GM18508 (cell line): ENCODE measurements around the gene COL6A5.
"Not testable (repeated sequence)": the region's sequence is repeated elsewhere in the genome, so short reads cannot be mapped to it uniquely, and the experiment has no call there.

Source experiments
- ATAC-seq: cut with Tn5 transposase; IDR thresholded peaks from one replicate; pipeline ENCODE4 v1.9.1; 2021; ENCODE audit warnings: moderate number of reproducible peaks; ENCODE audit not compliant: insufficient read depth, unreplicated experiment

The COL6A5 gene, protein sequence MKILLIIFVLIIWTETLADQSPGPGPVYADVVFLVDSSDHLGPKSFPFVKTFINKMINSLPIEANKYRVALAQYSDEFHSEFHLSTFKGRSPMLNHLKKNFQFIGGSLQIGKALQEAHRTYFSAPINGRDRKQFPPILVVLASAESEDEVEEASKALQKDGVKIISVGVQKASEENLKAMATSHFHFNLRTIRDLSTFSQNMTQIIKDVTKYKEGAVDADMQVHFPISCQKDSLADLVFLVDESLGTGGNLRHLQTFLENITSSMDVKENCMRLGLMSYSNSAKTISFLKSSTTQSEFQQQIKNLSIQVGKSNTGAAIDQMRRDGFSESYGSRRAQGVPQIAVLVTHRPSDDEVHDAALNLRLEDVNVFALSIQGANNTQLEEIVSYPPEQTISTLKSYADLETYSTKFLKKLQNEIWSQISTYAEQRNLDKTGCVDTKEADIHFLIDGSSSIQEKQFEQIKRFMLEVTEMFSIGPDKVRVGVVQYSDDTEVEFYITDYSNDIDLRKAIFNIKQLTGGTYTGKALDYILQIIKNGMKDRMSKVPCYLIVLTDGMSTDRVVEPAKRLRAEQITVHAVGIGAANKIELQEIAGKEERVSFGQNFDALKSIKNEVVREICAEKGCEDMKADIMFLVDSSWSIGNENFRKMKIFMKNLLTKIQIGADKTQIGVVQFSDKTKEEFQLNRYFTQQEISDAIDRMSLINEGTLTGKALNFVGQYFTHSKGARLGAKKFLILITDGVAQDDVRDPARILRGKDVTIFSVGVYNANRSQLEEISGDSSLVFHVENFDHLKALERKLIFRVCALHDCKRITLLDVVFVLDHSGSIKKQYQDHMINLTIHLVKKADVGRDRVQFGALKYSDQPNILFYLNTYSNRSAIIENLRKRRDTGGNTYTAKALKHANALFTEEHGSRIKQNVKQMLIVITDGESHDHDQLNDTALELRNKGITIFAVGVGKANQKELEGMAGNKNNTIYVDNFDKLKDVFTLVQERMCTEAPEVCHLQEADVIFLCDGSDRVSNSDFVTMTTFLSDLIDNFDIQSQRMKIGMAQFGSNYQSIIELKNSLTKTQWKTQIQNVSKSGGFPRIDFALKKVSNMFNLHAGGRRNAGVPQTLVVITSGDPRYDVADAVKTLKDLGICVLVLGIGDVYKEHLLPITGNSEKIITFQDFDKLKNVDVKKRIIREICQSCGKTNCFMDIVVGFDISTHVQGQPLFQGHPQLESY (N-terminal part only)

DNA sequence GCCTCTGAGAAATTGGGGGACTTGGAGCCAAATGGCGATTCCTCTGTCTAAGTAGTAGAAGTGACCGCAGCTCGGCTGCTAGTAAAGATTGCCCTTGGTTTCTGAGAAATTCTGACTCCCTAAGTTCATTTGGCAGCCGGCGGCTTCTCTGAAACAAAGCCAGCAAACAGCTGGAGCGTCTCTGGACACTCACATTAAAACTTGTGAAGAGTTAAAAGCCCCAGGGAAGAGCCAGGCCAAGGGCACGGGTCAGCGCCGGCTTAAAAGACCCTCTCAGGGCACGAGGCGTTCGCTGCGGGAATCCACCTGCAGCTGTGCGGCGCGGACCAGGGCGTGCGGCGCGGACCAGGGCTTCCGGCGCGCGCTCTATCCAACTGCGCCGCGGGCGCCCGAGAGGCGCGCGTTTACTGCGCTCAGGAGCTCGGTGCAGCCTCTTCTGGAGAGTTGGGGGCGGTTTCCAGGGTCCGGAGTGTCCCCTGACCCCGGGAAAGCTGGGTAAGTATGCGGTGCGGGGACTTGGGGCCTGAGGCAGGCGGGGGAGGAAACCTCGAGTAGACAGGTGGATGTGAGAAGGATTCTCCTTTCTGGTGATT, at the start of gene COL6A5:
Gene COL6A5, plus strand, starts transcription at position 186 of the 593 bp plus-strand sequence. CDS start 27,967 bp downstream, outside the sequence.
- no peak for ATAC-seq

DNA sequence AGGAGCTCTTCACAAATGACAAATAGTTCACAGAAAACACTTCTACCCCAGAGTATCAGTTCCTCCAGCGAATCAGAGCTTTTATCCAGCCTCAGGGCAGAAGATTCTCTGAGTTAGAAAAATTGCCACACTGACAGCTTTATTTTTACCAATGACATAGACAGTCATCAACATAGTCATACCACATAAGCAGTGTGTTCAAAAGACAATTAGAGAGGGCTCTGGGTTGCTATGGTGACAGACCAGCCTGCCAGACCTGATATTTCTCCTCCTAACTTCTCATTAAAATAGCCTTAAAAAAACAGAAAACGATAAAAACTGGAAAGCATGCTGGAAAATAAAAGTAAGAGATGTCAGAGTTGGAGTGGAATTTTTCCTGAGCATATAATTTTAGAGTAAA, 45.9 kb upstream of the COL6A5 start:
- ATAC-seq: no peak

DNA sequence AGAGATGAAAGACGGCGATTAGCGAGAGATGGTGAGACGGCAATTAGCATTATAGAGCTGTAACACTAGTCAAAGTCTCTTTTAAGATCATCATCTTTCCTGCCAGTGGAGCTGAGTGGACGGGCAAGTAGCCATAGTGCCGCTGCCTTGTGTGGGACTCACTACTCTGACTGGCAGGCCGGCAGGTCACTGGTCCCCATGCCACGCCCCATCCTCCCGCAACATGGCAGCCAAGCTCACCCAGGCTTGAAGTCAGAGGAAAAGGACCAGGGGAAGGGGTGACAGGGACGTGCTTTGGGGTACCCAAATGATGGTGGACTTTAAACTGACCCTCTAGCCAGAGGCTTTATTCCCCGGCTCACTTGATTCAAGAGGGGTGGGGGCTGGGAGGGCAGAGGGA, 44.6 kb upstream of the COL6A5 start:
- no peak for ATAC-seq

DNA sequence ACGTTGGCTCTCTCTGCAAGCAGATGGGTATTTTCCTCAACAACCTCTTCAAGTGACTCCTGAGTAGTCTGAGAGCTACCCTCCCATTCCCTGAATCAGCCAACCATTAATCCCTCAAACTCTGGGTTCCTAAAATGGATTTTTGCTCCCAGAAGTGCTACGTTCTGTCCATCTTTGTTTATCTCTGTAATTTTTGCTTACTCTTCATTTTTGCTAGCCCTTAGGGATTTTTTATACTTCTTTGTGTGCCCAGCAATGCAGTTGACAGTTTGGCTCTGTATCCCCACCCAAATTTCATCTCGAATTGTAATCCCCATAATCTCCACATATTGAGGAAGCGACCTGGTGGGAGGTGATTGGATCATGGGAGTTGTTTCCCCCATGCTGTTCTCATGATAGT, 35.4 kb upstream of the COL6A5 start:
- no peak for ATAC-seq

DNA sequence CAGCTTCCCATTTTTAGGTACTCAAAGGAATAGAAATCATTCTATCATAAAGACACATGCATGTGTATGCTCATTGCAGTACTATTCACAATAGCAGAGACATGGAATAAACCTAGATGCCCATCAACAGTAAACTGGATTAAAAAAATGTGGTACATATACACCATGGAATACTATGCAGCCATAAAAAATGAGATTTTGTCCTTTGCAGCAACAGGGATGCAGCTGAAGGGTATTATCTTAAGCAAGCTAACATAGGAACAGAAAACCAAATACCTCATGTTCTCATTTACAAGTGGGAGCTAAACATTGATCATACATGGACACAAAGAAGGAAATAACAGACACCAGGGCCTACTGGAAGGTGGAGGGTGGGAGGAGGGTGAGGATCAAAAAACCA, 33.1 kb upstream of the COL6A5 start:
- no peak for ATAC-seq

DNA sequence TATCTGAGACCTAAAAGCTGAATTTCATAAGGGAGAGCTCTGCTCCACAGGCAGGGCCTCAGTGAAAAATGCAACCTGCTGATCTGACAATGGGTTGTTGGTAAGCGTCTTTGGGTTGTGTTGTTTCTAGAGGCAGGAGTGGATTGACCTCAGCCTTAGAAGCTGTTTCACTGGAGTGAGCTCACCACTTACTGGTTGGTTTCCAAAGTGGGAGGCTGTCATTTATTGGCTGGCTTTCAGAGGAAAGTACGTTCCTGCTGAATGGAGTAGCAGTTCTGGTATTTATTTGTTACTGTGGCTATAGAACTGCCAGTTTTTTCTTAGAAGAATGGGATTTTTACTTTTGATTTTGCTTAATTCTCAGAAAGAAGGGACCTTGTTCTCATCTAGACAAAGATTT, 29.3 kb upstream of the COL6A5 start:
- no peak for ATAC-seq

DNA sequence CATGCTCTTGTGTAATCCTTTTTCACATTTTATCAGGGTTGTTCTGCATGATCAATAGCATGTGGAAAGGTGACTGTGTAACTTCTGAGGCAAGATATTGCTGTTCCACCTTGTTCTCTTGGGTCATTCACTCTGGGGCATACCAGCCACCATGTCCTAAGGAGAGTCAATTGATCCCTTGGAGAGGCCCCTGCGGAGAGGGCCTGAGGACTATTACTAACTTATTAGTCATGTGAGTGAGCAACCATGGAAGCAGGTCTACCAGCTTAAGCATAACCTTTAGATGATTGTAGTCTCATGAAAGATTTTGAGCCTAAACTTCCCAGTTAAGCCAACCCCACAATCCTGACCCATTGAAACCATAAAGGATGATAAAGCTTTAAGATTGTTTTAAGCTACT, 22.0 kb upstream of the COL6A5 start:
- no peak for ATAC-seq

DNA sequence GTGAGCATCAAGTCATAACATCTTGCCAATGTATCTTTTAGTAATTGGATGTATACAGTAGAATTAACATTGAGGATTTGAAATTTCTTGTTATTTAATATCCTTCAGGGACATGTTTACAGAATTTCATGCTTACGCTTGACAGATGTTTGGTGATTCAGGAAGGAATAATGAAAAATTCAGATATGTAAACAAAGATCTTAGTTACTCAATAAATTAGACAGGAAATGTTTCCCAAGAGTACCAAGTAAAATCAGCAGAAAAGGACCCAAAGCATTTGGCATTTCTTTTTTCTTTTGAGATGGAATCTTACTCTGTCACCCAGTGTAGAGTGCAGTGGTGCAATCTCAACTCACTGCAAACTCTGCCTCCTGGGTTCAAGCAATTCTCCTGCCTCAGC, 4.7 kb upstream of the COL6A5 start:
- no peak for ATAC-seq

DNA sequence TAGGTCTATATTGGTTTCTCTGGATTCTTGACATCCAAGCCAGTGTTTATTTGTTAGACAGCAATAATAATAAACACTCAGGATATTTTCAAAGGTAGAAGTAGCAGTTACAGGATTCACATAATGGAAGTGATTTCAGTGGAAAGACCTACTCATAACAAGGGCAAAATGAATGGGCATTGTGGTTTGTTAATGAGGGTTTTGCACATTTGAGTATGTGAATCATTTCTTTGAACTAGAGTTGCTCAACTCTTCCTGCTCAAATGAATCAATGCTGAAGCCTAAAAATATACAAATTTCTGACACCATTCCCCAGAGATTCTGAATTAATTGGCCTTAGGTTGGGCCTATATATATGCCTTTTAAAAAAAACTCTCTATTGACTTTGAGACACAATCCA, 4.1 kb upstream of the COL6A5 start:
- ATAC-seq: no peak

DNA sequence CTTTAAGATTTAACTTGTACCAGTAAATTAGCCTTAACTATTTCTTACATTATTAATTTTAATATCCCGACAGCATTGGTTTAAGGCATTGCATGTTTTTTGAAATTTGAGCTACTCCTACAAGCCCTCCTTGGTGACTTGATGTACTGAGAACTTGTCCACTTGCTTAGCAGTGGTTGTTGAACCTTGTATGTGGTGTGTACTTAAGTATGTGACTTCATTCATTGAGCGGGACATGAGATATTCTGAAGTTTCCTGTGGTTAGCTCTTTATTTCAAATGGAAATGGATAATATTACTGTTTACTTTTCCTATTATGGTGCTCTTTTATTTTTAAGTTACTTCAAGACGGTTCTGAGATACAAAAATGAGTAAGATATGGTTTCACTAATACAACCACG, 3.6 kb upstream of the COL6A5 start:
- ATAC-seq: no peak

DNA sequence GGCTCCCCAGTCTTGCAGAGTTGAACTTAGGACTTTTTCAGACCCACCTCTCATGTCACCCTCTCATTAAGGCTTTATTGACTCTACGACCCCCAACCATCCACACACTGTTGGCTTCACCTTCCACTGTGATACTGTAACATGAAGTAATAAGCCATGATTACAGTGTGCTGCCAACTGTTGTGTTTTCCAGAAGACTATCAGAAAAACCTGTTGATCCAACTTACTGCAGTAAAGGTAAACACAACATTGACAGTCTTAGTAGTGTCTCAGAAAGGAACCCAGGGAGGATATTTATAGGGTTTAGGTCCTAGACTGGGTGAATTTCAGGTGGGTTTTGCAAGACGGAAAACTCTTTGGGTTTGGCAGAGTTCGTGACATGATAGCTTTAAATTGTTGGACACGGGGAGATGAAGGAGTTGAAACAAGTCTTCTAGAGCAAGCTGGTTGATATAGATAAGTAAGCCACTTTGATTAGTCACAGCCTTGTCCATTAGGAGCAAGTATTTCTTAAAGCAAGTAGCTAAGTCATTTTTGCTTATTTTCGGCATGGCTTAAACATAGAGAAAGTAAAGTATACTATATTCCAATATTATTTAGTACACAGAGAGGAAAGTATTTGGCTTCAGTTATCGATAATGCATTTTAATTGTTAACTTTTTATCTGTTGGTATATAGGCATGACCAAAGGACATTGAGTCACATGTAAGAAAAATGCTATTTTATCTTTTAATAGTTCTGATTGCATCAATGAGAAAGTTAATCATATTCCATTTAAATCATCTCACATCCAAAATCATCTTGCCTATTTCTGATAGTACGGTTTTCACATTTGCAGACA, 2.4 kb upstream of the COL6A5 start:
- ATAC-seq: no peak

DNA sequence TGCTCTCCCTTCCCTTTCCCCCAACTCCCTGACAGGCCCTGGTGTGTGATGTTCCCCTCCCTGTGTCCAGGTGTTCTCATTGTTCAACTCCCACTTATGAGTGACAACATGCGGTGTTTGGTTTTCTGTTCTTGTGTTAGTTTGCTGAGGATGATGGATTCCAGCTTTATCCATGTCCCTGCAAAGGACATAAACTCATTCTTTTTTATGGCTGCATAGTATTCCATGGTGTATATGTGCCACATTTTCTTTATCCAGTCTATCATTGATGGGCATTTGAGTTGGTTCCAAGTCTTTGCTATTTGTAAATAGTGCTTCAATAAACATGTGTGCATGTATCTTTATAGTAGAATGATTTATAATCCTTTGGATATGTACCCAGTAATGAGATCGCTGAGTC, 2.8 kb downstream of the COL6A5 start:
- ATAC-seq: not testable (repeated sequence)

DNA sequence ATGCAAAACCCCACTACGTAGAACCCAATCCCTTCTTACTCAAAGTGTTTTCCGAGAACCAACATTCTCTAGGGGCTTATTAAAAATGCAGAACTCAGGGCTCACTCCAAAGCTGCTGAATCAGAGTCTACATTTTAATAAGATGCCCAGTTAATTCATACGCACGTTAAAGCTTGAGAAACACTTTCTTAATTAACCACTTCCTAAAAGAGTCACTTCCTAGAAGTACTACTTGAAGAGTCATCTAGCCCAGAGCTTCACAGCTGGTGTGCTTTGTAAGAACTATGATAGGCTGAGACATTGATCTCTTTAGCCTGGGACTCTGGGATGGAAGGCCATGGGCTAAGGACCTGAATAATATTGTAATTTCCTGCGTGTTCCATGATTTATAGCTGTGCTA, 9.0 kb downstream of the COL6A5 start:
- ATAC-seq: no peak

DNA sequence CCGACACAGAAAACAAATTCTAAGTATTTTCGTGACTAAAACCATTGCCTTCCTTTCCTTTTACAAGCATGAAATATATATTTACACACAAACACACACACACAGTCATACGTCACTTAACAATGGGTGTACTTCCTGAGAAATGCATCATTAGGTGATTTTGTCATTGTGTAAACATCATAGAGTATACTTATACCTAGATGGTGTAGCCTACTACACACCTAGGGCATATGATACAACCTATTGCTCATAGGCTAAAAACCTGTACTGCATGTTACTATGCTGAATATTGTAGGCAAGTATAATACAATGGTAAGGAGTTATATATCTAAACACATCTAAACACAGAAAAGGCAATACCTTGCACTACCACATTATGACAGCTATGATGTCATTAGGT, 28.6 kb downstream of the COL6A5 start:
- no peak for ATAC-seq

DNA sequence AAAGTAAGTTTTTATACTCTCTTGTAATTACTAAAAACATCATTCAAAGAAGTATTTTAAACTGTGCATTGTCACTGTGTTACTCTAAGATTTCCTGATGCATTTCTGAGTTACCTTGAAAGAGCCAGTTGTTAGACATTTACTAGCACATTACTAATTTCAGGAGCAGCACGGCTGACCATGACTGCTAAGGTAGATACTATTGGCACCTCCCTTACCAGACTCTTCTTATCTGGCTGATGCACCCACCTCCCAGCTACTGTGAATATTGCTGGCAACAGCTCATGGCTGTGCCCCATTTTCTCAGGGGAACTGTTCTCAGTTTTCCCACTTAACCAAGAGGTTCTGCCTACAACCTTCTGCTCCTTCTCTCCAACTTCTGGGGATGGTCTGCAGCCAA, 29.4 kb downstream of the COL6A5 start:
- ATAC-seq: no peak

DNA sequence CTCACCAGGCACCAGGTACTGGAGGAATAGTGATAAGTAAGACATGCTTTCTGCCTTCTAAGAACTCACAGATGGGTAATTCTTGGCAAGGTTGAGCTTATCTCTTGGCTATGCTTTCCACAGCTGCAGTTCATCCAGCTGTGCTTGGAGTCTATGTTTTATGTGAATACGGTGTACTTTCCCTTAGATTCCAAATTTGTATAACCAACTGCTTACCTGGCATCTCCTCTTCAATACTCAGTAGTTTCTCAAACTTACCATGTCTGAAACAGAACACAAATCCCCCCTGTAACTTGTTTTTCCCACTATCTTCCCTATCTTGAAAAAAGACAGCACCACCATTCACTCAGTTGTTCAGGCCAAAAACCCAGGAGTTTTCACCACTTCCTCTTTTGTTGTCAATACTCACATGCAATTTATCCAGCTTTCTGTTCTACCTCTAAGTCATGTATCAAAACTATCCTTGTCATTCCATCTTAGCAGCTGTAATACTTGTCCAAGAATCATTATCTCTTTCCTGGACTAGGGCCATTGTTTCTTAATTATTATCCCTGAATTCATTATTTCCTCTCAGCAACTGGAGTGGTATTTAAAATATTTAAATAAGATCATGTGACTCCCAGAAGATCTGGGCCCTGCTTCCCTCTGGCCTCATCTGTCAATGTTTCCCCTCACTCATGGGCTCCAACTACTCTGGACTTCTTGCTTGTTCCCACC, 32.6 kb downstream of the COL6A5 start:
- ATAC-seq: no peak

DNA sequence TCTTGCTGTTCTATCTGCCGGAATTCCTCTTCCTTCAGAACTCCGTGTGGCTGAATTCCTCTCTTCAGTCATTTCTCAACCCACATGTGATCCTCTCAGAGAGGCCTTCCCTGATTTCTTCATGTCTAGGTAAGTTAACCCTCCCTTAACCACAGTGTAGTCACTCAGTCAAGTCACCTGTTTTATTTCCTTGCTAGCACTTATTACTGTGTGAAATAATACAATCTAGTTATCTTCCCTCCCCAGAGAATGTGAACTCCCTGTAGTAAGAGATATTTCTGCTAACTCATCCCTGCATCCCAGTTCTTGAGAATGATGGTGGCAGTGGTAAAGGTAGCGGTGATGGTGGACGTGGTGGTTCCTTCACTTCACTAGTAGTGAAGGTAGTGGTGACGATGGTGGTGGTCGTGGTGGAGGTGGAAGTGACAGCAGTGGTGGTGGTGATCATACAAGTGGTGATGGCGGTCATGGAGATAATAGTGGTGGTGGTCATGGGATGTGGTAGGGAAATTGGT, 33.3 kb downstream of the COL6A5 start:
- ATAC-seq: no peak

DNA sequence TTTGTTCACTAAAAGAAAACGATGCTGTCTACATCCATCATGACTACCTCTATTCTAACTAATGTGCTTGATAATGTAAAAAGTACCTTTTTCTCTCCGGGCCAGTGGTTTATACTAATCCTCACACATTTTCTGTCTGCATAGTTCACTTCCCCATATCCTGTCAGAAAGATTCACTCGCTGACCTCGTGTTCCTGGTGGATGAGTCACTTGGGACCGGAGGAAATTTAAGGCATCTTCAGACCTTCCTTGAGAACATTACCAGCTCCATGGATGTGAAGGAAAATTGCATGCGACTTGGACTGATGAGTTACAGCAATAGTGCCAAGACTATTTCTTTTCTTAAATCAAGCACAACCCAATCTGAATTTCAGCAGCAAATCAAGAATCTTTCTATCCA, 33.8 kb downstream of the COL6A5 start:
- ATAC-seq: no peak

DNA sequence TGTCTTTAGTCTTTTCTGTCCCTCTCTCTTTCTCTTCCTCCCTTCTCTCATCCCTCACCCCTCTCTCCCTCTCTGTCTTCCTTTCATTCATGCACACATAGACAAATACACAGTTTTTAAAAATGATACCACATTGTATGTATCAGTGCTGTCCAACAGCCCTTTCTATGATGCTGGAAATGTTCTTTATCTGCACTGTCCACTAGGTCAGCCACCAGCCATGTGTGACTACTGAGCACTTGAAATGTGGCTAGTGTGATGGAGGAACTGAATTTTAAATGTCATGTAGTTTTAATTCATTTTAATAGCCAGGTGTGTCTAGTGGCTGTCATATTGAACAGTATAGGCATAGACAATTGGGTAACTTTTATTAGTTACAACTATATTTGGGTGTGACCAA, 34.9 kb downstream of the COL6A5 start:
- no peak for ATAC-seq
